HG02870 (cell line): ENCODE measurements around the gene VPS13D.

ENCODE experiments used
- ATAC-seq: cut with Tn5 transposase; IDR thresholded peaks from one replicate; pipeline ENCODE4 v1.9.1; 2021; ENCODE audit warnings: mild to moderate bottlenecking, moderate library complexity; ENCODE audit not compliant: unreplicated experiment

Gene VPS13D

DNA sequence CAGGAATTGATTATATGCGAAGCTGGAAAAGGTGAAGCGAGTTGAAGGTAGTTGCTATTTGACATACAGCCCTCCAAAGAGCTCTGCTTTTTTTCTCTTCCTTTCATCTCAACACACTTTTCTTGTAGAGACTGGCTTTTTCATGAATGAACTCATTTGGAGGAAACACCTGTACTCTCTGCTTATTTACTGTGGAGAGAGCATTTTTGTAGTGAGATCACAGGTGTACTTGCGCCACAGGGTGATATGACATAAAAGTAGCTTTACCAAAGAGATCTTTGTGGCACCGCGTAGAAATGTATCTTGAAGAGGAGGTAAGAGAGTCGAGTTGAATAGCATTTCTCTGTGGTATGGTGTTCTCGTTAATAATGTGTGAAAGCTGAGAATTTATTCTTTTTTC is 187.6 kb downstream of the VPS13D start:
- no peak for ATAC-seq

DNA sequence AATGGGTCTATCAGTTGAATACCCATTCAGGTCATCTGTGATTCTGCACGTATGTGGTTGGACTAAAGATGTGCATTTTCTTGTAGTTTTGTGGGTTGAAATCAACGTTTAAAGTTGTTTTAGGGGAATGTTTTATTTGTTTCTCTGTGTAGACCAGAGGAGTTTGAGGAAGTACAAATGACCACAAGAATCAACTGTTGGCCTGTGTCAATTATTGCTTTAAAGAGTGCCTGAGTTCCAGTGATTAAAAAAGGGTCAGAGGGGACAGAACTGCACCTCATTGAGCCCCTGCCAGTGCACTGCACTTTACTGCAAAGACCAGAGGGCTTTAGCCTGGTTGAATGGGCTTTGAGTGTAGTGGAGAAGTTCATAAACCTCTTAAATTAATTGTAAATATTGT is 190.3 kb downstream of the VPS13D start:
- ATAC-seq, result no peak

DNA sequence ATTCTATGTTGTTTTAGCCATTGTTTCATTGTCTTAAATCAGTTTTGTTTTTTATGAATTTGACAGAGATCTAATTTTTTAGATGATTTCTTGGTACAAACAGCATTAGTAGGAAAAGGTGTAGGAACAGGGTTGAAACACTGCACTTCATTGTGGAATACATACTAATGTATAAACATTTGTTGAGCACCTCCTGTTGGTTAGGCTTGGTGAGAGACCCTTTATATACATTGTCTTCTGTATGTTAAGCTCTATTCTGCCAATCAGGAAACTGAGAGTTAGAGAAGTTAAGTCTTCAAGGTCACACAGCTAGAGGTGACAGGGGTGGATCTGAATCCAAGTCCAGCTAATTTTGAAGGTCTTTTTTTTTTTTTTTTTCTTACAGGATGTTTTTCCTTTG is 192.7 kb downstream of the VPS13D start:
- no peak for ATAC-seq

DNA sequence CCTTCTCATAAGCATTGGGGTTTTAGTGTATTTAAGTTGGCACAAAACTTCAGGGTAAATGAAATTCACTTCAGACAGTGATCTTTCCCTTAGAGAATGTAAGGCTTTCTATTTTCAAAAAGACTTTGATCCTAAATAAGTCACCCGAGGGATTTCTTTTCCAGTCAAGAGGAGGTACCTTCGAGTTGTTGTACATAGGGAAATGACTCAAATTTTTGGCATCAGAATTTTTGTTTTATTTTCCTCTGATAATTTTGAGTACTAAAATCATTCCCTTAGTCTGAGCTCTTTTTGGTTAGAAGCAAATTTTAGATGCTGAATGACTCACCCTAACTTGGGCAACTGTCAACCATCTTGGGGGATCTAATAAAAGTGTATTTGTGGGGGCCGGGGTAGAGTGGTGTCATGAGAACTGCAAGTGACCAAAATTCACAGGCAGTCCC is 194.3 kb downstream of the VPS13D start:
- ATAC-seq, result no peak

DNA sequence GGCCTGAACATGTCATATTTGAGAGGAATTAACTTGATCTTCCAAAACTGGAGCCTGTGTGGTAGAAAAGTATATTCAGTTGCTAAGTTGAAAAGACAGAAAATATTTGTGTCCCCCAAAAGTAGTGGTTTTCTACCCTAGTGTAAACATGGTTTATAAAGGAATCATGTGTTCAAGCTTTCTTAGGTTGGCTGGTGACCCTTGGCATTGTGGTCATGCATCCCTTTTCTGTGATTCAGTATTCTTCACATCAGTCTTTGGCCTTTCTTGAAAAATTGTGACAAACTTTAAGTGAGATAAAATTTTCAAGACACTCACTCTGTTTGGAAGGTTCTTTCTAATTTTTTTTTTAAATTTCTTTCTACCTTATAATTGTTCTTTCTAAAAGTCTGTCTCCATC is 195.0 kb downstream of the VPS13D start:
- no peak for ATAC-seq

DNA sequence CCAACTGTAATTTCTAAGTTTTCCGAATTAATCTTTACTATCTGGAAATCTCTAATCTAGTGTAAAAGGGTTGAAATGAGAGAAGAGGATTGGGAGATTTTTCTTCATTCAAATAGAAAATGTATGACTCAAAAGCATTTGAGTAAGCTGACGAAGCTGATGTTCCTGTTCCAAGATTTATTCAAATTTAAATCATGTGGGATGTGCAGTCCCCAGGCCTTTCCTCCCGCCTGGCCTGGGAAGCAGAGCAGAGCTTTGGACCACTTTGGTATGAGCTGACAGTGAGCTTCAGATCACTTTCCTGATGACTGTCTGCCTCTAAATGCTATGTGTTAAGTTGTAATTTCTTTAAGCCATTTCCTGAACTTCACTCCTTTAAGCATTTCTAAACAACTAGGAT is 196.2 kb downstream of the VPS13D start:
- no peak for ATAC-seq

DNA sequence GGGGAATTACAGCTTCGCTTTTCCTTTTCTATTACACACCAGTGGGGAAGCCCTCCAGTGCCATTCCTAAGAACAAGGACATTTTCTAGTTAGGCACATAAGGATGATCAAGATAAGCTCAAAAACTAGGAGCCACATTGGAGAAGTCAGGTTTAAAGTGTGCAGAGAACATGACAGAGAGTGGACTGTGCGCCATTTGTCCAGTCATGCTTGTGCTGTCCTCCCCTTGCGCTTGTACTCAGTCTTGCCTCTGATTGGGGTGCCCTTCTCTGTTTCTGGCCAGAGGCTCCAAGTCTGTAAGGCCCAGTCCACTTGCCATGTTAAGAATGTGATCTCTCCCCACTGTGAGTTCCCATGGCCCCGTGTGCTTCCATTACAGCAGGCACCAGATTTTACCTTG is 198.5 kb downstream of the VPS13D start:
- no peak for ATAC-seq

DNA sequence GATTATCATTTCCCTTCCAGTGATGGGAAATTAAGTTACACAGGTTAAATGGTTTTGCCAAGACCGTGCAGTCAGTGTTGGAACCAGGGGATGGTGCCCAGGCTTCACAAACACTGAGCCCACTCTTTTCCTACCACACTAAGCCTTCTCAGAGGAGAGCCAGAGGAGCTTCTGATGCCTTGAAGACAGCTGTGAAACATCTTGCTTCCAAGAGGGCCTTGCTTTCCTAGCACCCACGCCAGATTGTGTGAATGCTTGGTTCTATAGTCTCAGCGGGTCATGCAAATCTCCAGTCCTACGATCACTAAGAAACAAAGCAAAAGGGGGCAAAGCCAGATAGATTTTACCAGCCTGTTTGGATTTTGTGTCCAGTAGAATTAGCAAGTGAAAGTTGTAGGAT is 200.7 kb downstream of the VPS13D start:
- no peak for ATAC-seq

DNA sequence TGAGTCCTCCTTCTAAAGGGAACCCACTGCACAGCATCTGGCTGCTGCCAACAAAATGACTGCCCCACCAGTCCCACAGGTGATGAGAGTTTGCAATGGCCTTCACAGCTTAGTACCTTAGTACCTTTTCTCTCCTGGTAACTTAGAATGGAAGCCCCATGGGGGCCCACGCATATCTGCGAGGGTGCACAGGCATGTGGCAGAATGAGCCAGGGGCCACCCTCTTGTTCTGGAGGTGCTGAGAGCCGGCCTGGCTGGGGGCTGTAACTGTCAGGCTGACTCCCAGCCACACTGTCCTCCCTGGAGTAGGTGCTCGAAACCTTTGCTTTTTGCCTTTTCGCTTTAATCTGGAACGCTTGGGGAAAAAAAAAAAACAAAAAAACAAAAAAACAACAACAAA is 203.1 kb downstream of the VPS13D start:
- ATAC-seq, result no peak

DNA sequence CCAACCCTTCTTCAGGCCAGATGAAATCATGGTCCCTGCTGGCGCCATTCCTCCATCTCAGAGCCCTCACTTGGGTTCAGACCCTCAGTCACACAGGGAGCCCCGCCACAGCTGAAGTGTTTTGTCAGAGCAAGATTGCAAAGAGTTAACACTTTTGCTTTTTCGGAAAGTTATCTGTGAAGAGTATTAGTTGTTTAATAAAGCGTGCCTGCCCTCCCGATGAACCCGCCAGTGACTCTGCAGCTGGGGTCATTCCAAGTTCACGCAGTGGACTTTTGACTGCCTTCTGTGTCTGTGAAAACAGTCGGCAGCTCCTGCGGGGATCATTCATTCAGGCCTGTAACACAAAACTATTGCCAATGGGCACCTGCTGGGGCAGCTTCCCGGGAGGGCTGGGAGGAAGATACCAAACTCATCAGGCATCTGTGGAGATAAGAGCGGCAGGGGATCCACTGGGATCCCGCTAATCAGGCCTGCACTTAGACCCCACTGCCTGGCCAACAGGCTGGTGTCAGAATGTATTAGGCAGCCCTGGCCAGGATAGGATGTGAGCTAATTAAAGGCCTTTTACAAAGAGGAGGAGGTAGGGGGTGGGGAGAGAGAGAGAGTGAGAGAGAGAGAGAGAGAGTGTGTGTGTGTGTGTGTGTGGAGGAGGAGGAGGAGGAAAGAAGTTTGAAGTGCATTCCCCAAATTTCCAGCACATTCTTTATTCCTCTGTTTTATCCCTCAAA is 203.7 kb downstream of the VPS13D start:
- no peak for ATAC-seq

DNA sequence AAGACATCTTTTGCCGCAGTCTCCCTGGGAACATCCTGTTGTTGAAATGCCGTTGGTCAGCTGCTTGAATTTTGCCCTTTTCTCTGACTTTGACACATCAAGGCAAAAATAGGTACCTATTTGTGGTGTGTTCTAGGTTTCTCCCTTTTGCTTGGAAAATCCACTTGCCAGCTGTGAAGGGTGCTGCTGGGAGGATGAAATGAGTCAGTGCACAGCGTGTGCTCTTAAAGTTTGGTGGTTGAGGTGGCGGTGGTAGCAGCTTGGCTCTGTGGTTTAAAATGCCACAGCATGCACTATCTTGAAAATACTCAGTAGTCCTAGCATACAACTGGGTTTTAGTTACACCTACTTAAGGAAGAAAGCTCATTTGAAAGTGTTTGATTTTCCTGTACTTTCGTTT is 204.3 kb downstream of the VPS13D start:
- no peak for ATAC-seq

DNA sequence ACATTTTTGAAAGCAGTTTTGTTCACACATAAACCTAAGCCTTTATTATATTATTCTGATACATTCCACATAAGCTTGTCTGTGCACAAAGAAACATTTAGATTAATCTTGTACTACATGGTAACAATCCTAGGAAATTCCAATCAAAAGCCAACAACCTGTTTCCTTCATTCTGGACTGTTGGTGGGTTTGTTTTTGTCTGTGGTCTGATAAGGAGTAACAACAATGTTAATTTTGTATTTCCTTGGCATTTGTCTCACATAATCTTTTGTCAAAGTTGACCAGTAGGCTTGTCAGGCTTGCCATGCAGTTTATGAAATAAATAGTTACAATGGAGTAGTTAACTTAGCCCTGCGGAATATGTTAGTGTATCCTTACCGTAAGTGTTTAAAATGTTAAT is 204.9 kb downstream of the VPS13D start:
- no peak for ATAC-seq

DNA sequence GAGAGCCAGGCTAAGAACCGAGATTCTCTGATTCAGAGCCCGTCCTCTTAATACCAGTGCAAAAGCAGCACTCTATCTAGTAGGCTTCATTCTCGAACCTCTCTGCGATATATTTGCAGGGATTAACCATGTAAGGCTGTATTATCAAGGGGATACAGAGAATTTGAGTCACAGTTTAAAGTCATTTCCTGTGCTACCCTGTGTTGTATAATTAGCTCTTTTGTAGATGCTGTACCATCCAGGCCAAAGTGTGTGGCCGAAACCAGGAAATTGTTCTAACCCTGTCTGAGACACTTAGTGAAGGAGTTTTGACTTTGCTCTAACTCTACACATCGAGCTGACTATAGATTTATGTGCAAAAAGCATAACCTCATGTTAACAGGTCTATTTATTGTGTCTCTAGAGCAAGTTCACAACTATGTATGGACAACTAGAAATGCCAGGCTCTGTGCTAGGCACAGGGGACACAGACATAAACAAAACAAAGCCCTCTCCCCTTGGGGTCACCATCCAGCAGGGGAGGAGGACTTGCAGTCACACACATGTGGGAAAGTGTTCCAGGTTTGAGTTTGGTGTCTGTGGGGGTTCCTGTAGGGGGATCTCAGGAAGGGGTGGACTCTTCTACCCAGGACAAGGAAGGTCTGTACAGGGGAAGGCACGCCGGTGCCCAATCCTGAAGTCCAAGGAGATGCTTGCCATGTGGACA is 206.0 kb downstream of the VPS13D start:
- no peak for ATAC-seq

DNA sequence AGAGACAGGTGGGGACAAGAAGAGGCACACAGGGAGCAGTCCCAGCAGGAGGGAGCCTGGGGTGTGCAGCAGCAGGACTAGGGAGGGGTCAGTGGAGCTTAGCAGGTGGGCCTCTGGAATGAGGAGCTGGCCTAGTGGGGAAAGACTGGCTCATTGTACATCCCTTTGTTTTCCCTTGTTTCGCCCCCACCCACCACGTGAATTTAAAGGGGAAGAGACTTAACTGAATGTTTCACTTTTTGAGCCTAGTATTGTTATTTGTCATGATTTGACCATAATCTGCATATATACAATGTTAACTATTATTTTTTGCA is 206.5 kb downstream of the VPS13D start:
- ATAC-seq, result no peak

DNA sequence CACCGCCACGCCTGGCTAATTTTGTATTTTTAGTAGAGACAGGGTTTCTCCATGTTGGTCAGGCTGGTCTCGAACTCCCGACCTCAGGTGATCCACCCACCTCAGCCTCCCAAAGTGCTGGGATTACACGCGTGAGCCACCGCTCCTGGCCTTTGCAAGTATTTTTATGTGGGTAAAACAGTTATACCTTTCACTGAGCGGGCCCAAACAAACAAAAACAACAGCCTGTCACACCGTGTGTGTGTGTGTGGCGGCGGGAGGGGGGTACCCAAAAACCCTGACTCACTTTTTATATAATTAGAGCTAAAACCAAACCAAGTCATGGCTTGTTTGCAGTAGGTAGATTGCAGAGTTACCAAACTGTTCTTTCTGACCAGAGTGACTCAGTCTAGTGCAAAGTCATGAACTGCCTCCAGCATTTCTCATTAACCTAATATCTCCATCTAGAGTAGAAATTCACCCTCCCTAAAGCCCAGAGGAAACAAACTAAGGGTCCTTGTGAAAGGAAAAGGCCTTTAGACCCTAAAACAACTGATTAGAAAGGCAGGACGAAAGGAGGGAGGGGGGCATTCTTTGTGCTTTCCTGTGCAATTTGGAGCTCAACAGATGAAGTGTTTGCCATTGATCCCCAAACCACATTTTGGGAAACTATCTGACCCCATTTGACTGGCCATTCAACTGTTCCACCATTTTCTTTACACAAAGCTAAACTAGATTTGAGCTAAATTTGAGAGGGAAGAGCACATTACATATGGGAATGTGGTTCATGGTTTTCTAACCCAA is 207.2 kb downstream of the VPS13D start:
- no peak for ATAC-seq

DNA sequence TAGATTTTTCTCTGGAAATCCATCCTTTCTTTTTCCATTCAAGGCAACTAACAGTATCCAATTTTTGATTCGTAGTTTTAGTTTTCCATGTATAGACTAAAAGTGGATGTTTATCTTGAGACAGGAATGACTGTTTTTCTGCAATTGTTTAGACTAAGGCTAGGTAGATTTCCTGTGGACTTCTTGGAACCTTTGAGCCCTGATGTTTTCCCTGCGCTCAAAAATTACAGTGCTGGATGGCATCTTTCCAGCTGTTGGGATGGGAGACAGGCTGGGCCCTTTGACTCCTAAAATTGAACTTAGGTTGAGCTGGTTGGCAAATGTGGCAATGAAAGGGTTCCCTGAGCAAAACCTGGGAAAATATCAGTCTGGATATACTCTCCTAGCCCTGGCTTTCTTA is 207.8 kb downstream of the VPS13D start:
- no peak for ATAC-seq

DNA sequence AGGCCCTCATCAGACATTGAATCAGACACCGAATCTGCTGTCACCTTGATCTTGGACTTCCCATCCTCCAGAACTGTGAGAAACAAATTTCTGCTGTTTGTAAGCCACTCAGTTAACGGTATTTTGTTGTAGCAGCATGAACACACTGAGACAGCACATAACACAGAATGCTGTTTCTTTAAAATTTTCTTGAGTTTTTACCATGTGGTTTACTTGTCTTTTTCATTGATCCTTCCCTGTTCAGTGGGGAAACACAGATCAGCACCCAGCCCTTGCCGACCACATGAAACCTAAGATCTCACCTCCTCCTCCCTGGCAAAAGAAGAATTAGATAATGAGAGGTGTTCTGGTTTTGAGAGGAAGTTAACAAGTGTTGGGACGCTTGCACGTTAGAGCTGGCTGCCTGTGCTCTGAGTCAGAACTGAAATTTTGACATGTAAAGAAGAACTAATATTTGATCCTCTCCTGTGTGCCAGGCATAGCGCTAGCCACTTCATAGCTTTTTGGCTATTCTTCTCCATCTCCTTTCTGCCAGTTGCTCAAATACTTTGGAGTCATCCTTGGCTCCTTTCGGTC is 208.6 kb downstream of the VPS13D start:
- ATAC-seq, result peak; percentile 37

DNA sequence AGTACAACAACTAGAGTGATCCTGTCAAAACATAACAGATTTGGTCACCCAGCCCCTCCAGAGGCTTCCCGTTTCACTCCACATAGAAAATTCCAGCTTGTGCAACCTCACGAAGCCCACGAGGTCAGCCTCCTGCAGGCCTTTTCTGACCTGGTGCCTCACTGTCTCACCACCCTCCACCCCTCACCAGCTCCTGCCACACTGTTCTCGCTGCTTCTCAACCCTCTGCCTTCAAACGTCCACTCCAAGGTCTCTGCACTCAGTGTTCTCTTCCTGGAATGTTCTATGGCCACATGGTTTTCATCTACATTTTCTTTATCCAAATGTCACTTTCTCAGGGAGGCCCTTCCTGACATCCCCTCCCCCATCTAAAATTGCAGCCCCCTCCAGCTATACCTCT is 209.2 kb downstream of the VPS13D start:
- no peak for ATAC-seq

DNA sequence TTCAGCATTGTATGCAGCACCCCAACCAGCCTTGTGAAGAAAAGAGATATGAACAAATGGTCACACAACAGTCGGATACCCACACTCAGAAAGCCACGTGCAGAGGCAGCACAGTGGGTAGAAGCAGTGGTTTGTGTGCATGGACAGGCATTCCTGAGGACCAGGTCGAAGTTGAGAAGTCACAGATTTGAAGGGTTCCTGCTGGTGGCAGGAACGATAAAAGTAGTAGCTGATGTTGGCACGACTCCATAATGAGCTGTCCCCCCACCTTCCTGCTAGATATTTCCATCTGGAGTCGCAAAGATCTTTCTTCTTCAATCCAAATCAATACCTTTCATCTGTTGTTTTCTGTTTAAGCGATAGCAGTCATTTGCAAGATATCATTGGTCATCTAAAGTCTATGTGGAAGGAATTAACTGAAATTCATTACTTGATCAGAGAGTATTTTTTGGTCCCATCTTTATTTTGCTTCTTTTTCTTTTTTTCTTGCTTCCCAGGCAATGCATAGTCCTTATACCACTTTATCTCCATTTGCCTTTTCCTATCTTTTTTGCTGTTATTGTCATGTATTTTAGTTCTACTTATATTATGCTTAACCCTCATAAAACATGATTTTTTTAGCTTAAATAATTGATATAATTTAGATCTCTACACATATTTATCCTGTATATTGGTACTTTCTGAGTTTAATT is 211.7 kb downstream of the VPS13D start:
- no peak for ATAC-seq

DNA sequence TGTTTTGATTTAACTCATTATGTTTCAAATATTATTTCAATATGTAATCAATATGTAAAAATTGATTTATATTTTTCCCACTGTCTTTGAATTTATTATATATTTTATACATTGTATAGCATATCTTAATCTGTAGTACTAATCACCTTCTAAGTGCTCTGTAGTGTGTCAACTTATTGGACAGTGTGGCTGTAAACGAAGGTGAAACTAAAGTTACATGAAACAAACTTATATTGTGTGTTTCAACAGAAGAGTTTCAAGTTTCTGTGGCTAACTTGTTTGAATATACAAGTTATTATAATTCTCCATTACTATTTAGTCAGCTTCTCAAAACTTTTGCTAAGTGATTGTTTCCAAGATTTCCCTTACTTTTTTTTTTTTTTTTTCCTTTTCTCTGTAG is 212.4 kb downstream of the VPS13D start:
- no peak for ATAC-seq

DNA sequence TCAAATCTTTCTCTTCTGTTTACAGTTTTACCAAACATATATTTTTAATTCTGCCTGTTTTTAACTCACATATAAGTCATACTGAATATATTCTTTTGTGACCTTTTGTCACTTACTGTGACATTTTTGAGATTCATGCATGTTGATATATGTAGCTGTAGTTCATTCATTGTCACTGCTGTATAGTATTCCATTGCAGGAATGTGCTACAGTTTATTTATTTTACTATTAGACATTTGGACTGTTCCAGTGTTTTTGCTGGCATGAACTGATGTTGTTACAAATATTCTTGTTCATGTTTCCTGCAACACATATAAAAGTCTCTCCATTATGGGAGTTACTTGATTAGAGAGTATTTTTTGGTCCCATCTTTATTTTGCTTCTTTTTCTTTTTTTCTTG is 213.3 kb downstream of the VPS13D start:
- no peak for ATAC-seq
